GM23338 (cell line): ENCODE results near the gene MSANTD1. TPM values are rescaled to one million over a fixed set of nuclear protein-coding genes. Genes with fewer than 3 reads are reported as not detected.

Source experiments
- ATAC-seq: fragments of 200-7000 bp; cut with Tn5 transposase; 3 replicates; pipeline ENCODE4 v1.9.1; 2020
- DNase-seq: peaks from one replicate; pipeline ENCODE4 v3.0.0-alpha.2; 2015; ENCODE audit warnings: low spot score
- H2AFZ ChIP-seq: fragments of 200-600 bp; sonication (generic); 2 replicates; pipeline ENCODE4 v1.8.0; 2016; ENCODE audit warnings: antibody characterized with exemption, mild to moderate bottlenecking, moderate library complexity
- H3F3A ChIP-seq: fragments of 200-600 bp; sonication (generic); replicated peaks from 2 replicates; pipeline ENCODE4 v1.8.0; 2017; ENCODE audit warnings: antibody characterized with exemption, mixed run types, low read depth
- H3K27ac ChIP-seq: fragments of 200-600 bp; sonication (generic); 2 replicates; pipeline ENCODE4 v1.6.1; 2016; ENCODE audit warnings: low read depth
- H3K27me3 ChIP-seq: fragments of 200-600 bp; sonication (generic); 2 replicates; pipeline ENCODE4 v1.8.0; 2016; ENCODE audit warnings: mild to moderate bottlenecking, mixed run types, moderate library complexity; ENCODE audit not compliant: insufficient read depth
- H3K36me3 ChIP-seq: fragments of 200-600 bp; sonication (generic); 2 replicates; pipeline ENCODE4 v1.8.0; 2016; ENCODE audit warnings: mild to moderate bottlenecking; ENCODE audit not compliant: insufficient read depth
- H3K4me1 ChIP-seq: fragments of 200-600 bp; sonication (generic); 2 replicates; pipeline ENCODE4 v1.8.0; 2016; ENCODE audit warnings: mild to moderate bottlenecking, moderate library complexity; ENCODE audit not compliant: insufficient read depth
- H3K4me2 ChIP-seq: fragments of 200-600 bp; sonication (generic); 2 replicates; pipeline ENCODE4 v1.7.1; 2017; ENCODE audit warnings: mixed run types
- H3K4me3 ChIP-seq: fragments of 200-600 bp; sonication (generic); 2 replicates; pipeline ENCODE4 v1.6.1; 2016; ENCODE audit warnings: mixed run types
- H3K79me2 ChIP-seq: fragments of 200-600 bp; sonication (generic); replicated peaks from 2 replicates; pipeline ENCODE4 v1.8.0; 2017; ENCODE audit warnings: mild to moderate bottlenecking; ENCODE audit not compliant: insufficient read depth
- H3K9me2 ChIP-seq: fragments of 200-600 bp; sonication (generic); 2 replicates; pipeline ENCODE4 v1.8.0; 2017; ENCODE audit not compliant: insufficient read depth
- H4K20me1 ChIP-seq: fragments of 200-600 bp; sonication (generic); replicated peaks from 2 replicates; pipeline ENCODE4 v1.8.0; 2017; ENCODE audit warnings: mild to moderate bottlenecking; ENCODE audit not compliant: insufficient read depth
- H3K27ac Mint-ChIP-seq: 2 replicates; pipeline ENCODE4 v1.8.0; 2020; ENCODE audit warnings: inconsistent platforms, mild to moderate bottlenecking, moderate library complexity, mixed read lengths
- H3K27me3 Mint-ChIP-seq: 3 replicates; pipeline ENCODE4 v1.8.0; 2022; ENCODE audit warnings: low read depth, mild to moderate bottlenecking, moderate library complexity, mixed read lengths, inconsistent platforms; ENCODE audit not compliant: insufficient read depth, poor library complexity
- H3K36me3 Mint-ChIP-seq: 3 replicates; pipeline ENCODE4 v1.8.0; 2021; ENCODE audit warnings: low read depth, mild to moderate bottlenecking, inconsistent platforms, moderate library complexity, mixed read lengths
- H3K4me1 Mint-ChIP-seq: 3 replicates; pipeline ENCODE4 v1.8.0; 2020; ENCODE audit warnings: mild to moderate bottlenecking, inconsistent platforms, mixed read lengths
- H3K4me3 Mint-ChIP-seq: 3 replicates; pipeline ENCODE4 v1.8.0; 2021; ENCODE audit warnings: moderate library complexity, mild to moderate bottlenecking, inconsistent platforms, mixed read lengths
- H3K9me3 Mint-ChIP-seq: 3 replicates; pipeline ENCODE4 v1.8.0; 2020; ENCODE audit warnings: moderate library complexity, mild to moderate bottlenecking, inconsistent platforms, mixed read lengths
- CREB1 ChIP-seq: fragments of 250-450 bp; sonication (Bioruptor Pico); IDR thresholded peaks from 2 replicates; pipeline ENCODE4 v1.5.0; 2020; ENCODE audit warnings: low read depth, mild to moderate bottlenecking, moderate library complexity
- CTCF ChIP-seq, 2 experiments: fragments of 200-600 bp in 1 of 2; sonication (generic) in 1 of 2; conservative IDR thresholded peaks; 2 replicates each; pipeline versions ENCODE4 v1.5.1 to v1.6.1; 2016 to 2017; ENCODE audit warnings: antibody characterized with exemption in 2 of 2, low read depth in 2 of 2, mild to moderate bottlenecking in 2 of 2, moderate library complexity in 1 of 2
- ETS1 ChIP-seq: IDR thresholded peaks from 2 replicates; pipeline ENCODE4 v1.6.1; 2016; ENCODE audit warnings: antibody characterized with exemption
- EZH2 ChIP-seq: fragments of 200-600 bp; sonication (generic); IDR thresholded peaks from one replicate; pipeline ENCODE4 v1.8.0; 2017; ENCODE audit warnings: antibody characterized with exemption, mild to moderate bottlenecking, low read depth; ENCODE audit not compliant: unreplicated experiment
- EZH2phosphoT487 ChIP-seq: fragments of 200-600 bp; sonication (generic); IDR thresholded peaks from one replicate; pipeline ENCODE4 v1.8.1; 2018; ENCODE audit warnings: antibody characterized with exemption; ENCODE audit not compliant: unreplicated experiment
- JUNB ChIP-seq: IDR thresholded peaks from one replicate; pipeline ENCODE4 v1.6.1; 2016; ENCODE audit warnings: antibody characterized with exemption; ENCODE audit not compliant: unreplicated experiment
- NANOG ChIP-seq: IDR thresholded peaks from 2 replicates; pipeline ENCODE4 v1.6.1; 2016; ENCODE audit warnings: antibody characterized with exemption, borderline replicate concordance
- POLR2AphosphoS5 ChIP-seq: IDR thresholded peaks from 2 replicates; pipeline ENCODE4 v1.6.1; 2016; ENCODE audit warnings: antibody characterized with exemption, low read depth
- REST ChIP-seq: IDR thresholded peaks from one replicate; pipeline ENCODE4 v1.6.1; 2018; ENCODE audit warnings: antibody characterized with exemption; ENCODE audit not compliant: unreplicated experiment
- STAT1 ChIP-seq: IDR thresholded peaks from one replicate; pipeline ENCODE4 v1.6.1; 2016; ENCODE audit warnings: antibody characterized with exemption; ENCODE audit not compliant: unreplicated experiment
- ZNF114 ChIP-seq: fragments of 250-450 bp; sonication (Bioruptor Pico); IDR thresholded peaks from 2 replicates; pipeline ENCODE4 v1.5.0; 2020; ENCODE audit warnings: mild to moderate bottlenecking, moderate library complexity
- ZNF331 ChIP-seq: fragments of 250-450 bp; sonication (Bioruptor Pico); IDR thresholded peaks from 2 replicates; pipeline ENCODE4 v1.5.0; 2020; ENCODE audit warnings: low read depth, mild to moderate bottlenecking, moderate library complexity
- ZNF462 ChIP-seq: fragments of 250-450 bp; sonication (Bioruptor Pico); IDR thresholded peaks from 2 replicates; pipeline ENCODE4 v1.5.0; 2020; ENCODE audit warnings: mild to moderate bottlenecking, moderate library complexity
- polyA plus RNA-seq: library from polyadenylated mRNA; unstranded; fragments of >200 nt; fragmentation: Nextera tagmentation; extraction: Ambion mirVana; gene quantifications from 2 replicates; pipeline ENCODE4 v1.2.1, GENCODE V29; 2016
- total RNA-seq: library from RNA; depleted of rRNA; stranded (reverse); fragments of >200 nt; shearing (Covaris generic); gene quantifications from 2 replicates; pipeline ENCODE4 v1.2.3, GENCODE V29; 2014

MSANTD1 gene
- total and polyA plus RNA-seq, 2 experiments from 2014 or later: 0.29 to 1.0 TPM

- Histone ChIP-seq H3K27me3 (peaks cover 6% of the 10 kb centered on the region; the same call in 1 of the 2 replicates), H3F3A (0 out of 2 replicates have a peak, but pooled peaks cover 4% of the 10 kb centered on the region), H3K4me1 (peaks cover 8% of the 10 kb centered on the region), H3K36me3 (no peaks in the 10 kb centered on the region), H4K20me1 (peaks cover 6% of the 10 kb centered on the region; the same call in 1 of the 2 replicates), H3K9me2 (no peaks in the 10 kb centered on the region), H3K4me3 (no peak overlapping the region), H3K4me2 (no peak overlapping the region), H3K27ac (no peak overlapping the region), H3K79me2 (peaks cover 33% of the 10 kb centered on the region), H2AFZ (no peak overlapping the region)
- no peak for DNase-seq
- H3K36me3 Mint-ChIP-seq: no peaks in the 10 kb centered on the region; the same call in 2 of the 3 replicates
- H3K4me1 Mint-ChIP-seq: peaks cover 32% of the 10 kb centered on the region
- no peak overlapping the region for H3K4me3 Mint-ChIP-seq
- H3K27ac Mint-ChIP-seq: no peak overlapping the region
- H3K9me3 Mint-ChIP-seq: no peaks in the 10 kb centered on the region
- TF ChIP-seq NANOG (no peak), EZH2phosphoT487 (no peak), STAT1 (no peak), CTCF (conservative IDR thresholded peaks at IDR 0.05; ENCODE audit: low read depth in 2 of 2) (no peak), ZNF114 (CRISPR knock-in tag) (no peak), REST (no peak), EZH2 (no peak), CREB1 (no peak), POLR2AphosphoS5 (no peak), ZNF331 (CRISPR knock-in tag) (no peak), JUNB (no peak), ETS1 (no peak), ZNF462 (CRISPR knock-in tag) (no peak)
- no peak for ATAC-seq
- peaks cover 26% of the 10 kb centered on the region for H3K27me3 Mint-ChIP-seq
Observed at GRCh38 chr4:3295837-3296624, 47.1 kb downstream of the MSANTD1 start.
